GM21737 (cell line): ENCODE measurements around the gene EXOC3.
A peak's percentile ranks its signal among the peaks of the same experiment; 100 is the strongest.

Experiments used
- ATAC-seq: cut with Tn5 transposase; IDR thresholded peaks from one replicate; pipeline ENCODE4 v1.9.1; 2021; ENCODE audit warnings: mild to moderate bottlenecking, moderate library complexity; ENCODE audit not compliant: unreplicated experiment

Gene EXOC3

DNA sequence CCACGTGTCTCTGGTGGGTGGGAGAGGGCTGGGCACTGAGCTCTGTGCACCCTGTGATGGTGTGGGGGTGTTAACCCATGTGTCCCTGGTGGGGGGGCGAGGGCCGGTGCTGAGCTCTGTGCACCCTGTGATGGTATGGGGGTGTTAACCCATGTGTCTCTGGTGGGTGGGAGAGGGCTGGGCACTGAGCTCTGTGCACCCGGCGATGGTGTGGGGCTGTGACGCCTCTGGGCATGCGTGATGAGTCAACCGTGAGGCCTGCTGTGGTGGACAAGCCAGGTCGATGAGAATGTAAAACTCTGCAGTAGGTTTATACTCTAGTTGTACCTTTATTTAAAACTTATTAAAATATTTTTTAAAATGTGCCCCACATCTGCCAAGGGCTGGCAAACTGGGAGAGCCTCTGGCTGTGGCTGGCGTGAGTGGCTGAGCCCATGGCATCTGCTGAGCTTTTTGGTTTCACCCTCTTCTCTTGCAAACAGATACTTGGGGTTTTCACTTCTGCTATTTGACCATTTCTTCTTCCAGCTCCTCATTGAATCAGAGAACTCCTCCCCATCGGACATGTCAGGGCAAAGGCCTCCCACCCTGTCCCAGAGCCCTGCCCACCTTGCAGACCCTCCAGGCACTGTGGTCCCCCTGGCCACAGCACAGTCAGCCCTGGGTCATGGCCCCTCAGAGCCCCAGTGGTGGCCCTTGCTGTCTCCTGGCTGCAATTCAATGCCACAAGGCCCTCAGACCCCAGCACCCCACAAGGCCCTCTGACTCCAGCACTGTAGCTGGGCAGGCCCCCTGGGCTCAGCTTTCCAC lies 18.5 kb upstream of the EXOC3 start:
- peak; percentile 88 for ATAC-seq

DNA sequence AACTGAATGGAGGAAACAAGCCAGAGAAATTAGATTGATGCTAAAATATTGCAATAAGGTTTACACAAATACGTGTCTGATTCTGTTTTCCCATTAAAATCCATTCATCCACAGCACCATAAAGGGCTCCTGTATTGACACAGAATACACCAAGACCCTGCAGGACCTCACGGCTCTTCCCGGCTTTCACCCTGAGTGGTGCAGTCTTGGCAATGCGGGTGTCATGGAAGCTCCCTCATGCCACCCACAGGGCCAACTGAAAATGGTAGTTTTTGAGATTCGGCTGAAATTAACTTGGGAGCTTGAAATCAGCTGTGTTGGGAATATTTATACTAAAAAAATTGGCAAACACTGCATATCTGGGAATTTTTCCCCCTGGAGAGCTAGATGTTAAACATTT lies 17.3 kb upstream of the EXOC3 start:
- ATAC-seq: no peak

DNA sequence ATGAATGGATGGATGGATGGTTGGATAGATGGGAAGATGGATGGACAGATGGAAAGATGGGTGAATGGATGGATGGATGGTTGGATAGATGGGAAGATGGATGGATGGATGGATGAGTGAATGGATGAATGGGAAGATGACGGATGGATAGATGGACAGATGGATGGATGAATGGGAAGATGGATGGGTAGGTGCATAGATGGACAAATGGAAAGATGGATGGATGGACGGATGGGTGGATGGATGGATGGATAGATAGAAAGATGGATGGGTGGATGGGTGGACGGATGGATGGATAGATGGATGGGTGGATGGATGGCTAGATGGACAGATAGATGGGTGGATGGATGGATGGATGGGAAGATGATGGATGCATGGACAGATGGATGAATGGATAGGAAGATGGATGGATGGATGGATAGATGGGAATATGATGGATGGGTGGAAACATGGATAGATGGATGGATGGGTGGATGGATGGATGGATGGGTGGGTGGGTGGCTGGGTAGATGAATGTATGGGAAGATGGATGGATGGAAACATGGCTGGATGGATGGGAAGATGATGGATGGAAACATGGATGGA lies 16.5 kb upstream of the EXOC3 start:
- no peak for ATAC-seq

DNA sequence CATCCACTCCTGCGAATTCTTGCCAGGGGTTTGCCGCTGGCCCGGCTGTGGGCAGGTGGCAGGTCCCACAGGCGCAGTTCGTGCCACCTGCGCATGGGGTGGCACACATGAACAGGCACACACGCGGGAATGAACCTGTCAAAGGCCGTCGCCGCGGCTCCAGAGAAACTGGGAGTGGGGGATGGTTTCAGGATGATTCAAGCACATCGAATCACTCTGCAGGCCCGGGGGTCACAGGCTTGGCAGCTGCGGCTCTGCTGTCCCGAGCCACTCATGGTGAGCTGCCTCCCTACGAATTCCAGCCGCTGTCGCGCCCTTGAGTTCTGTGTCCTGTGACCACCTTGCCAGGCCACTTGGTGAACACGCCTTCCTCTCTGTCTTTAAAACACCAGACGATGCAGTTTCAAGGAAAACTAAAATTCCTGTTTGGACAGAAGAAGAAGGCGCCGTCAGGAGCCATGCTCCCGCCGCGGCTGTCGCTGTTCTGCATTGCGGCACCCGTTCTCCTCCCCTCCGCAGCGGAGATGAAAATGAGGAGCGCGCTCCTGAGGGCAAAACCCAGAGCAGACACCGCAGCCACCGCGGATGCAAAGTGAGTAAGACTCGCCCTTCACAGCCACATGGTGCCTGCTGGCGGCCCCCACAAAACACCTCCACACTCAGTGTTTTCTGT lies 15.4 kb upstream of the EXOC3 start:
- no peak for ATAC-seq

DNA sequence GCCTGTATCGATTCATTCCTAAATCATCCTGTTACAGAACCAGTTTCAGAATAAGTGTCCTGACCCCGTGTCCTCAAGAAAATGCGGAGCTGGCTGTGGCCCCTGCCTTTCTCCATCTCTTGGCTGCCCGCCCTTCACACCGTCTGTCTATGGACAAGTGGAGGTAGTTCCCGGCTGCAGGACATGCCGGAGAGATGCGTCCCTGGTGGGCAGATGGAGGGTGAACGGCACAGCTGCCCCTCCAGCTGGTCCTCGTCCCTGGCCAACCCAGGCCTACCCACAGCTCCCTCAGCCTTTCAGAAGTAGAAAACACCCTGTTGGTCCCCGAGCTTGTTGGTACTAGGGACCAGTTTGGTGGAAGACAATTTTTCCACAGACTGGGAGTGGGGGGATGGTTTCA lies 14.8 kb upstream of the EXOC3 start:
- ATAC-seq: no peak

DNA sequence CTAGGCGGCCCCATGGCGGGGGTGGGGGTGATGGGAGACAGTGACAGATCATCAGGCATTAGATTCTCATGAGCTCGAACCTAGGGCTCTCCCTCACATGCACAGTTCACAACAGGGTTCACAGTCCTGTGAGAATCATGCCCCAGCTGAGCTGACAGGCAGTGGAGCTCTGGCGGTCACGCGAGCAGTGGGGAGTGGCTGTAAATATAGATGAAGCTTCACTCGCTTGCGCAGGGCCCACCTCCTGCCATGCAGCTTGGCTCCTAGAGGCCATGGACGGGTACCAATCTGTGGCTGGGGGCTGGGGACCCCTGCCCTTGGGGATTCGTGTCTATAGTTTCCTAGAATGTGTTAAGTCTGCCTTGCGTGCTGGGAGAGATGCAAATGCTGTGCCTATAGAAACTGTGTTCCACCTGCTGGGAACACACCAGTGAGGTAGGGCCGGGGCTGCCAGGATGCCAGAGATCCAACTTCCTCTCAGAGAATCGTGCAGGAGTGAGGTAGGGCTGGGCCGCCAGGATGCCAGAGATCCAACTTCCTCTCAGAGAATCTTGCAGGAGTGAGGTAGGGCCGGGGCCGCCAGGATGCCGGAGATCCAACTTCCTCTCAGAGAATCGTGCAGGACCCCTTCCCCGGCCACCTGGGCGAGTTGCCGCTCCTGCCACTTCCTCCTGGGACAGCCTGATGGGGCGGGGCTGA lies 14.1 kb upstream of the EXOC3 start:
- ATAC-seq: no peak

DNA sequence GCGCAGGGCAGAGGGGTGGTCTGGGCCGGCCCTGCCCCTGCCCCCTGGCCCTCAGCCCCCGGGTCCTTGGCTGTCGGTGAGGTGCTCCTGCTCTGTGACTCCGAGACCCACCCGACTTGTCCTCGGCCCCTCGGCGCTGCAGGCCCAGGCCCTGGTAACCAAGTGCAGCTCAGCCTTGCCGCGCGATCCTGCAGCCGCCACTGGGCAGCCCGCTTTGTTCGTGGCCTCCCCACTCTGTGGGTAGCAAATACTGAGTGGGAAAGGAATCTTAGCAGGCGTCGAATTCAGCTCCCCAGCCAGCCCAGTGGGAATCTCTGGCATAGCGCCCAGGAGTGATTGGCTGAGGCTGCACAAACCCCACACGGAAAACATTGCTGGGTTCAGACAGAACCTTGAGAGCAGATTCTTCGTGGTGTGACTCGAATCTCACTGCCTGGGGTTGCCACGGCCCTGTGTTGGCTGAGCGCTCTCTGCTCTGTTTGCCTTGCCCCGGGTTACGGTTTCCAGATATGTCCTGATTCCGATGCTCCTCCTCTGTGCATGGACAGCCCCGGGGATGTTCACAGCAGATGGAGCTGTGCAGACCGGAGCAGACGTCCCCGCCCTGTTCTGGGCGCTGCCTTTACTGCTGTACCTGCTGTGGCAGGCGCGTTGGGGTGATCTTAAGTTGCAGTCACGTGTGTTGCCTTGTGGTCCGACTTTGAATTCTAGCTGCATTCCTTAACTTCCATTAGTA lies 13.4 kb upstream of the EXOC3 start:
- no peak for ATAC-seq

DNA sequence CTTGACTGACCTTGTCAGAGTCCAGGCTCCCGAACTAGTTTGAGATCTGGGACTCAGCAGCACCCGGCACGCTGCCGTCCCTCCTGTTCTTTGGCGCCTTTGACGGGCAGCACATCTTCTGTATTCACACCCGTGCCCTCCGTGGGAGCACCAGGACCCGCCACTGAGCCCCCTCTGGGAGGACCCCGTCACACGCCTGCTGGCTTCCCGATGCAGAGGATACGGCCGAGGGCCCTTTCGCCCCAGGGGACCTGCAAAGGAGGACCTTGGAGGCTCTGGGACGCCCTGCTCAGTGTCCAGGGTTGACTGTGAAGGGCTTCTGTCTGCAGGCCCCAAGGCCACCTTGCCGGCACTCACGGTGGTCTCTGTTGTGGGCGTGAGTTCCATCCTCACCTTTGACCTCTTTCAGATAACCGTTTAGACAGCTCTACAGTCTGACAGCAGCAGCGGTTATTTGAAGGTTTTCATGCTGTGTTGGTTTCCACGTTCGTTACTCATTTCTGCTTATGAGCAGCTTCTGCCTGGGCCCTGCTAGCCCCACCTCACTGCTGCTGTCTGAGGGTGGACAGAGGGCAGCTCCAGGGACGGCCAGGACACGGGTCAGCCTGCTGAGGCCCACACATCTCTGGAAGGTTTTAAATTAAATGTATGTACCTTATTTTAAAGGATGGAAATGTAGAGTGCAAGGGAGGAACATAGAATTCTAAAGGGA lies 12.6 kb upstream of the EXOC3 start:
- no peak for ATAC-seq

DNA sequence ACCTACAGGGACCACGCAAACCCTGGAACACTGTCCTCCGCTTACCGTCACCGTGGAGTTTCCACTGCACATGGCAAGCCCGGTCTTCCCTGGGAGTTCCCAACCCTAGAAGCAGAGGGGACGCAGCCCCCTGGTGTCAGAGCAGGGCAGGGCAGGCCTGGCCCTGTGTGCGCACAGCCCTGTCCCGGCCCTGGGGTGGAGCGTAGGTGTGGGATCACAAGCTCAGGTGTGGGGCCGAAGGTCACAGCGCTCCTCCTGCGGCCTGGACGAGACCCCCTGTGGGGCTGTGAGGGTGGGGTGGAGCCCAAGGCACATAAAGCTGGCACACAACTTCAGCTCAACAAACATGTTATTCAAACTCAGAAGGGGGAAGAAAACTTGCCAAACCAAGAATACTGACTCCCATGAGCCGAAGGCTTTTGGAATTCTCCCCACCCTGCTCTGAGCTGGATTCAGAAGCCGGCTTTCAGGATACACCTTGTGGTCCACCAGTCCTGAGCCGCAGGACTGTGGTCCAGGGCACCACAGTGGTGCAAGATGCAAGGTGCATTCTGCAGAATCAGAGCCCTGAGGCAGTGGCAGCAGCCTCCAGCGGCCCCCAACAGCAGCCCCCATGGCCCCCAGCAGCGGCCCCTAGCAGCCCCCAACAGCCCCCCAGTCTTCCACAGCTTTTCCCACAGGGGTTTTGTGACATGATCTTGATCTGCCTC lies 11.8 kb upstream of the EXOC3 start:
- peak; percentile 63 for ATAC-seq

DNA sequence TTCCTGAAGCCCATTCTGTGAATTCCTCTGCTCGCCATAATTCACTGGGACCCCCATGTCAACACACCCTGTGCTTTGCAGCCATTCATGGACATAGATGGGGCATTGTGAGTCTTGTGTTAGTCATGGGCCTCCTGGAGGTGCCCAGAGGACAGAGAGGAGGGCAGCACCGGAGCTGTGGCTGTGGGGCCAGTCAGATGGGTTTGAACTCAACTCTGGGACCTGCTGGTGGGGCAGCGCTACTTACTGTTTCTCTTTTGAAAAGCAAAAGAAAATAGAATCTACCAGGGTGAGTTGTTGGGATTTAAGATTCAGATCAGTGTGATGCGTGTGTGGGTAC lies 11.3 kb upstream of the EXOC3 start:
- ATAC-seq: no peak

DNA sequence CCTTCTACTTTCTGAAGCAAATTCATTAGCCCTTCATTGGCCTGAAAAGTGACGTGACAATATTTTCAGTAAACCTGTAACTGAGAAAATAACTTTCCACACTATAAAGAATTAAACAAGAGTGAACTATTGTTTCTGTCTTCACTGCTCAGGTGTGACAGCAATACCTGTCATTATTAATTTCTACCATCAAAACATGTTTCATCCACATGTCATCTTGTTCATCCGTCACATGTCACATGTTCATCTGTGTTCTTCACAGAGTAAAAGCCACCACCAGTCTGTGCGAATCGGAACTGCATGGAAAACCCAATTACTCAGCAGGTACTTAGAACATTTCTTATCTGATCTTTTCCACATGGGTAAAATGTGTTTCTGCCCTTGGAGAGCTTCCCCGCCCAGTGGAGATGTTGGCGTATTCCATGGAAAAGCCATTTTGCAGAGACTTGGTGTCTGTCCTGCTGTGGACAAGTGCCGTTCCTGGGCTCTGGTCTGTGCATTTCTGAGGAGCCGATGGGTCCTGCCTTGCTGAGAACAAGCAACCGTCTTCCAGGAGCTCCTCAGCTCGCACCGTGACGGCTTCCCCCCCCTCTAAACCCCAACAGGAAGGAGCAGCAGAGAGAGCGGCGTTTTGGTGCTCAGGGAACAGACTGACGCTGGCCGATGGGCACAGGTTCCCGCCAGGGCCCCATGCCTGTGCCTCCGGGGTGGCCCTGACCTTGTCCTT lies 10.6 kb upstream of the EXOC3 start:
- ATAC-seq: no peak

DNA sequence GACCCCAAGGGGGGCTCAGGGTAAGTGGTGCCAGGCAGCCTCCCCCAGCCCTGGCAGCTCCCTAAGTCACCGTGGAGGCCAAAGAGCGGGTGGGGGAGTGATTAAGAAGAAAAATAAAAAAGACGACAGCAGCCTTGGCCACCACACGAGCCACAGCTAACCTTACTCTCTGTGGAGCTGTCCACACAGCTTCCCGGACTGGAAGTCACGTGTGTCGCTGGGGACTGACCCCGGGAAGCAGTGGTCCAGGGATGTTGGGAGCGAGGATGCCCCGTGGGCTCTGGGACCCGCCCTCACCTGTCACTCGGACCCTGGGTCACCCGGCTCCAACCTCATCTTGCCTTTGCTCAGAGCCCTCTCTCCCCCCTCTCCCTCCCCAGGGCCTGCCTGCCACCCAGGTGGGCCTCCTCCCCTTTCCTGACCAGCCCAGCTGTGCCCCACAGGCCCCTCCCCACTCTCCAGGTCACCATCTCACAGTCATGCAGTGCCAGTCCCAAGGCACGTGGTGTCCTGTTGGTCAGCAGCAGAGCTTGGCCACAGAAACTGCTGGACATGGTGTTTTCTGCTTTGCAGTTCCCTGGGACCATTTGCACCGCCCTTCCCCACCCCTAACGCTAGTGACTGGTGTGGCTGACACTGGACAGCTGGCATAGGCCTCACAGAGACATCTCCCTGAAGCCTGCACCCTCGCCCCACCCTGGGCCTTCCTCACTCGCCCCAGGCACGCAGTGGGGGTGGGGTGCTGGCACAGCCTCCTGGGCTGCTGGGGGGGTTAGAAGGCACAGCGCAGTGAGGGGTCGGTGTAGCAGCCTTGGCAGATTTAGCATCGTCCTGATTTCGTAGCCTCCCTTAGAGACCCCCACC lies 9.8 kb upstream of the EXOC3 start:
- no peak for ATAC-seq

DNA sequence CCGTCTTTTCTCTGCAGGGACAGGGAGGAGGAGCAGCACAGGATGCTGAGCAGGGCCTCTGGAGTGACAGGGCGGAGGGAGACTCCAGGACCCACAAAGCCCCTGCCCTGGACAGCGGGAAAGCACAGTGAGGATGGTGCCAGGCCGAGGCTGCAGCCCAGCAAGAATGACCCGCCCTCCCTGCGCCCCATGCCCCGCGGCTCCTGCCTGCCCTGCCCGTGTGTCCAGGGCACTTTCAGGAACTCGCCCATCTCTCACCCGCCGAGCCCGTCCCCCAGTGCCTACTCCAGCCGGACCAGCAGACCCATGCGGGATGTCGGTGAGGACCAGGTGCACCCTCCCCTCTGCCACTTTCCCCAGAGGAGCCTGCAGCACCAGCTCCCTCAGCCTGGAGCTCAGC lies 9.1 kb upstream of the EXOC3 start:
- no peak for ATAC-seq

DNA sequence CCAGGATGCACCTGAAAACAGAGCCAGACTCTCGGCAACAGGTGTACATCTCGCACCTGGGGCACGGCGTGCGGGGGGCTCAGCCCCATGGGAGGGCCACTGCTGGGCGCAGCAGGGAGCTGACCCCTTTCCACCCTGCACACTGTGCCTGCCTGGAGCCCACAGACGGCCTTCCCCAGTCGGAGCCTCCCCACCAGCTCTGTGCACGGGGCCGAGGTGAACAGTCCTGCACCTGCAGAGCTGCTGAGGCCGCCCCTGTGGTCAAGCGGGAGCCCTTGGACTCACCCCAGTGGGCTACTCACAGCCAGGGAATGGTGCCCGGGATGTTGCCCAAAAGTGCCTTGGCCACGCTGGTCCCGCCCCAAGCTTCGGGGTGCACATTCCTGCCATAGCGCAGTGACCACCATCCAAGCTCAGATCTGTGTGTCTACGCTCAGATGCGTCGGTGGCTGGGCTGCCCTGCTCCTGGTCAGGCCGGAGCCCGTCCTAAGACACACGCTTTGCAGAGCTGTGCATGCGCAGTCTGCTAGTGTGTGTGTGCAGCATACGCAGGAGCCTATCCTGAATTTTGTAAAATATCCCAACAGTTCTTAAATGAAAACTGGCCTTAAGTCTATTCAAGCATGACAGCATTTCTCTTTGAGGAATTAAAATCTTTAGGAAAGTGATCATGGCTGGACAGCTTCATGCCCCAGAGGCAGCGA lies 8.4 kb upstream of the EXOC3 start:
- ATAC-seq: no peak

DNA sequence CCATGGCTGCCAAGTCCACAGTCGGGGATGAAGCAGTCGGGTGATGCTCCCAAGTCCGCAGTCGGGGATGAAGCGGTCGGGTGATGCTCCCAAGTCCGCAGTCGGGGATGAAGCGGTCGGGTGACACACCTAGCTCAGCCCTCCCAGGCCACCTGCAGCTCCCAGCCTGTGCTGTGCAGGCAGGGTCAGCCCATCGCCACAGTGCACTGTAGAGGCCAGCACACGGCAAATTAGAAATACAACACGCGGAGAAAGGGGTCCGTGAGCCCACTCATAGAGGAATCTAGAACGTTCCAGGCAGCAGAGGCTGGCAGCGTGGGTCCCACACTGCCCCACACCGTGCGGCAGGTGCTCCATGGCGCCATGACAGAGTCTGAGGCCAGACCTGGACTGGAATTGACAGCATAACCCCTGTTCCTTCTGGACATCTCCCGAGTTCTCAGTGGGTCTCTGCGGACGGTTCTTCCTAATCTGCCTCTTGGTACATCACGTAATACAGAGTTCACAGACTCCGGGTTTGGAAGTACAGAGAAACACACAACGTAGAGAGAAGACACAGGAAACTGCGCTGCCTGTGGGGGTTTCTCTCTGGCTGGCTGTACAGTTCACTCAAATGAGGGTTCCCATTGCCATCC lies 7.7 kb upstream of the EXOC3 start:
- no peak for ATAC-seq

DNA sequence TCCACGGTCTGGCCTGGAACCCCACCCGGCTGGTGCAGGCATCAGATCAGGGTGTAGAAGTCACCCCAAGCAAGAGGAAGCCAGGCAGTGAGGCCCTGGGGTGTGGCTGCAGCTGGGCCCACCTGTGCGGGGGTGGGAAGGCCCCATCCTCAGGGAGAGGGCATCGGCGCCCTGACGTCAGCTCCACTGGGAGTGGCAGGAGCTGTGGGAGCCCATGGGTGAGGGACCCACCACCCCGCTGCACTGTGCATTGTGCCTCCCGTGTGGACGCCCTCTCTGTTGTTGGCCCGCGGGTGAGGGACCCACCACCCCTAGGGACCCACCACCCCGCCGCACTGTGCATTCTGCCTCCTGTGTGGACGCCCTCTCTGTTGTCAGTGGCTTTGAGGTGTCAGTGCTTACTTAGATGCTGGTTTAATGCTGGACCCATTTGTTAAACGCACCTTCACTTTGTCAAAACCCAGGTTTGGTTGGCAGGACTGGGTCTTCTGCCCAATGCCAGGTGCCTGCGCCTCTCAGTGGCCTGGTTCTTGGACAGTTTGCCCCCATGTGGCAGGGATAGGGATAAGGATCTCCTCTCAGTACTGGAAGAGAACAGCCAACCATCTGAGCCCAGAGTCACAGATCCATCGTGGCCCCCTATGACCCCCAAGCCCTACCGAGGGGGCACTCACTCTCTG lies 6.9 kb upstream of the EXOC3 start:
- ATAC-seq: no peak

DNA sequence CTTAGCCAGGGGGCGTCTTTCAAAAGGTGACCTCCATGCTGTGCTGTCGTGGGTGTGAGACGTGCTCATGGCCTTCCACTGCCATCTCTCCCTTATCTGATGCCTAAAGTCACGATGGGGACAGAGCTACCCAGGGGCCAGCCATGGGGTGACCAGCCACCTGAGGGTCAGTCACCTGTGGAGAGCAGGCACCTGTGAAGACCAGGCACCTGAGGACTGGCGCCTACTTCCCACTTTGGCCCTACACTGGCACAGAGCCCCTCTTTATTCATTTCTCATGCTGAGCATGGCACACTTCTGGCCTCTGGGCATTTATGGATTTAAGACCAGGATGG lies 6.4 kb upstream of the EXOC3 start:
- ATAC-seq: no peak
